Hepatic stellate cell (primary cell): ENCODE data around the gene KLHL14.
"Not testable (repeated sequence)": the region's sequence is repeated elsewhere in the genome, so short reads cannot be mapped to it uniquely, and the experiment has no call there.

ENCODE experiments used
- DNase-seq: peaks from one replicate; pipeline ENCODE4 v3.0.0; 2011; ENCODE audit warnings: low spot score

Gene KLHL14

GRCh38 chr18:32772581-32773381 is at the start of gene KLHL14:
Gene KLHL14, minus strand, starts transcription at chr18:32773023. Its CDS starts 2,432 bp downstream, at chr18:32770591.
- DNase-seq: no peak

GRCh38 chr18:32822197-32822596 is 49.4 kb upstream of the KLHL14 start:
- no peak for DNase-seq

- DNase-seq: no peak
Measured at GRCh38 chr18:32815881-32816280, 43.1 kb upstream of the KLHL14 start.

GRCh38 chr18:32812342-32812741 is 39.5 kb upstream of the KLHL14 start:
- DNase-seq: no peak

- DNase-seq: no peak
Measured at GRCh38 chr18:32810314-32810713, 37.5 kb upstream of the KLHL14 start.

GRCh38 chr18:32805354-32805753 is 32.5 kb upstream of the KLHL14 start:
- DNase-seq: no peak

- DNase-seq: no peak
Measured at GRCh38 chr18:32804134-32804888, 31.5 kb upstream of the KLHL14 start.

GRCh38 chr18:32803568-32803967 is 30.7 kb upstream of the KLHL14 start:
- DNase-seq: no peak

- DNase-seq: no peak
Measured at GRCh38 chr18:32802591-32803451, 30.0 kb upstream of the KLHL14 start.

GRCh38 chr18:32801228-32801627 is 28.4 kb upstream of the KLHL14 start:
- DNase-seq: no peak

- DNase-seq: no peak
Measured at GRCh38 chr18:32798209-32798960, 25.6 kb upstream of the KLHL14 start.

GRCh38 chr18:32794667-32795066 is 21.8 kb upstream of the KLHL14 start:
- DNase-seq: not testable (repeated sequence)

- no peak for DNase-seq
Measured at GRCh38 chr18:32779010-32779409, 6.2 kb upstream of the KLHL14 start.

GRCh38 chr18:32777049-32777448 is 4.2 kb upstream of the KLHL14 start:
- no peak for DNase-seq

- DNase-seq: no peak
Measured at GRCh38 chr18:32776561-32776960, 3.7 kb upstream of the KLHL14 start.

- no peak for DNase-seq
Measured at GRCh38 chr18:32775628-32776027, 2.8 kb upstream of the KLHL14 start.

- DNase-seq: no peak
Measured at GRCh38 chr18:32773382-32773712, 524 bp upstream of the KLHL14 start.

- no peak for DNase-seq
Measured at GRCh38 chr18:32771871-32772580, 797 bp downstream of the KLHL14 start.

GRCh38 chr18:32771169-32771751 is 1.6 kb downstream of the KLHL14 start:
- DNase-seq: no peak

GRCh38 chr18:32770666-32771168 is 2.1 kb downstream of the KLHL14 start:
- no peak for DNase-seq
